Panc1 (cell line): Measurements from ENCODE around the gene UST. TPM values are rescaled to one million over a fixed set of nuclear protein-coding genes. Genes with fewer than 3 reads are reported as not detected.

Source experiments
- ATAC-seq: fragments of 200-7000 bp; cut with Tn5 transposase; 2 replicates; pipeline ENCODE4 v1.9.1; 2020; ENCODE audit warnings: mild to moderate bottlenecking, moderate library complexity
- BruUV-seq: library from RNA; stranded (reverse); fragments of 400-500 nt; replicated peaks from 2 replicates; lab custom pipeline; 2021; lab: Mats Ljungman, UMichigan
- CTCF ChIA-PET: fragments of 300-600 bp; sonication (Branson Sonifier 250); formaldehyde crosslinking; loops from one replicate; lab custom pipeline; 2022; ENCODE audit warnings: antibody characterized with exemption; lab: Charles Lee
- POLR2A ChIA-PET: fragments of 300-600 bp; sonication (Branson Sonifier 250); formaldehyde crosslinking; loops from one replicate; lab custom pipeline; 2022; ENCODE audit warnings: antibody characterized with exemption; lab: Charles Lee
- DNase-seq: peaks from one replicate; pipeline ENCODE4 v3.0.0-alpha.2; 2010; ENCODE audit warnings: low read depth, low spot score
- H3K27ac ChIP-seq: 2 replicates; pipeline ENCODE4 v1.5.1; 2011; ENCODE audit warnings: mild to moderate bottlenecking, low read length, inconsistent platforms
- H3K27me3 ChIP-seq: fragments of 200-500 bp; sonication (Bioruptor generic); 2 replicates; pipeline ENCODE4 v1.6.0; 2014; ENCODE audit warnings: low read length, inconsistent platforms; ENCODE audit not compliant: control insufficient read depth, insufficient read depth
- H3K36me3 ChIP-seq: fragments of 200-500 bp; sonication (Bioruptor generic); 2 replicates; pipeline ENCODE4 v1.5.1; 2014; ENCODE audit warnings: inconsistent platforms, mild to moderate bottlenecking, low read length, moderate library complexity; ENCODE audit not compliant: control insufficient read depth, insufficient read depth
- H3K4me1 ChIP-seq: 2 replicates; pipeline ENCODE4 v1.5.1; 2011; ENCODE audit warnings: inconsistent platforms, mild to moderate bottlenecking, low read length, moderate library complexity; ENCODE audit not compliant: control insufficient read depth, insufficient read depth
- H3K4me3 ChIP-seq, 2 experiments: 2 replicates each; pipeline ENCODE4 v1.5.1; 2011 to 2012; ENCODE audit warnings: low read depth in 2 of 2, low read length in 2 of 2, mild to moderate bottlenecking in 2 of 2, inconsistent platforms in 1 of 2, moderate library complexity in 1 of 2
- H3K9me3 ChIP-seq: fragments of 200-500 bp; sonication (Bioruptor generic); 2 replicates; pipeline ENCODE4 v1.5.1; 2014; ENCODE audit warnings: low read depth, mild to moderate bottlenecking, inconsistent platforms, low read length, moderate library complexity; ENCODE audit not compliant: control insufficient read depth, insufficient read depth
- CTCF ChIP-seq: fragments of 450-650 bp; IDR thresholded peaks from 2 replicates; pipeline ENCODE4 v1.5.1; 2017; ENCODE audit warnings: mild to moderate bottlenecking
- POLR2AphosphoS5 ChIP-seq: IDR thresholded peaks from 2 replicates; pipeline ENCODE4 v1.6.1; 2012; ENCODE audit warnings: mild to moderate bottlenecking, low read depth, low read length, moderate library complexity
- REST ChIP-seq, 2 experiments: IDR thresholded peaks; 2 replicates each; pipeline ENCODE4 v1.6.1; 2011 to 2012; ENCODE audit warnings: low read depth in 2 of 2, control low read depth in 1 of 2, low read length in 1 of 2, mild to moderate bottlenecking in 1 of 2, moderate library complexity in 1 of 2; ENCODE audit not compliant: insufficient read depth in 1 of 2
- SIN3A ChIP-seq: IDR thresholded peaks from 2 replicates; pipeline ENCODE4 v1.6.1; 2012; ENCODE audit warnings: low read depth, mild to moderate bottlenecking, low read length, moderate library complexity, borderline replicate concordance; ENCODE audit not compliant: insufficient read depth
- TCF7L2 ChIP-seq: IDR thresholded peaks from 2 replicates; pipeline ENCODE4 v1.6.1; 2011; ENCODE audit warnings: mild to moderate bottlenecking, low read depth, low read length, inconsistent platforms
- in situ Hi-C: cut with HindIII; loops from 2 replicates; pipeline ENCODE4 v1.10.0; 2016; ENCODE audit warnings: low sequenced_read_pairs, low pct_unique_long_range_greater_than_20kb
- intact Hi-C: fragments of 100-400 bp; cut with micrococcal nuclease; formaldehyde crosslinking; loops from one replicate; pipeline ENCODE4 v1.10.0; 2022; ENCODE audit not compliant: unreplicated experiment
- total RNA-seq: library from RNA; stranded (reverse); gene quantifications from one replicate; pipeline ENCODE4 v1.2.1, GENCODE V29; 2021; ENCODE audit not compliant: unreplicated experiment

UST gene
- total RNA-seq, 1 experiment from 2014 or later, result 0.15 TPM

- no peak for ATAC-seq
- Histone ChIP-seq H3K27ac (no peak overlapping the region), H3K27me3 (no peaks in the 10 kb centered on the region; the same call in 1 of the 2 replicates), H3K4me3 (no peak overlapping the region), H3K9me3 (no peaks in the 10 kb centered on the region), H3K4me1 (no peaks in the 10 kb centered on the region), H3K36me3 (no peaks in the 10 kb centered on the region)
- BruUV-seq, result no TSS peak
- DNase-seq, result no peak
- TF ChIP-seq CTCF, result no peak
- TF ChIP-seq SIN3A, result no peak
- no peak for TF ChIP-seq REST (IDR thresholded peaks at IDR 0.05; ENCODE audit: insufficient read depth in 1 of 2, low read depth in 2 of 2, low read length in 1 of 2)
- TF ChIP-seq POLR2AphosphoS5, result no peak
- no peak for TF ChIP-seq TCF7L2
- intact Hi-C loops, result no loop called here
- ChIA-PET CTCF (no interaction called here), POLR2A (no interaction called here)
- in situ Hi-C loops, result no loop called here
Observed at GRCh38 chr6:148757944-148758480, 11.2 kb downstream of the UST start.

DNA sequence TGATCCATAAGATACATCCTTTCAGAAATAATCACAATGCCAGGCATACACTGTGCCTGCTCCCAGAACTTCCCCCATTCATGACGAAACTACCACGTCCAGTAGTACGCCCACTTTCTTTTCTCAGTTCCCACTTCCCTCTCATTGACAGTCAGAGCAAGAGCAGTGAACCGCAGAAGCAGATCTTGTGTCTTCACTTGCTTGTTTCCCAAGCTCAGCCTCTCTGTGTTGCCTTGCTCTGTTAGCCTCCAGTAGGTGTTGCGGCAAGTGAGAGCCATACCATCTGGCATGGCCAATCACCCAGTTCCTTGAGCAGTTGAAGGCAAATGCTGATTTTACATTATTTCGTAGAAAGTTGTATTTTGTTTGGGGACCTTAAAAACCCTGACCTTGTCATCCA is 11.7 kb downstream of the UST start:
- POLR2A ChIA-PET, result no interaction called here
- H3K27me3 ChIP-seq, result no peaks in the 10 kb centered on the region; the same call in 1 of the 2 replicates
- CTCF ChIA-PET, result no interaction called here
- H3K36me3 ChIP-seq, result no peaks in the 10 kb centered on the region
- H3K4me3 ChIP-seq, result no peak overlapping the region
- H3K9me3 ChIP-seq, result no peaks in the 10 kb centered on the region
- TF ChIP-seq CTCF (no peak), REST (IDR thresholded peaks at IDR 0.05; ENCODE audit: insufficient read depth in 1 of 2, low read depth in 2 of 2, low read length in 1 of 2) (no peak), POLR2AphosphoS5 (no peak), TCF7L2 (no peak), SIN3A (no peak)
- H3K4me1 ChIP-seq, result no peaks in the 10 kb centered on the region
- no peak overlapping the region for H3K27ac ChIP-seq
- BruUV-seq, result no TSS peak
- in situ Hi-C loops (no loop called here), intact Hi-C loops (no loop called here)
- DNase-seq (no peak), ATAC-seq (no peak)
